GM21390 (cell line): Measurements from ENCODE around the gene XKR7.

ENCODE experiments used
- ATAC-seq: cut with Tn5 transposase; IDR thresholded peaks from one replicate; pipeline ENCODE4 v1.9.1; 2021; ENCODE audit not compliant: unreplicated experiment

Gene XKR7

GRCh38 chr20:31975874-31976273, 7.9 kb downstream of the XKR7 start:
- ATAC-seq: no peak

DNA sequence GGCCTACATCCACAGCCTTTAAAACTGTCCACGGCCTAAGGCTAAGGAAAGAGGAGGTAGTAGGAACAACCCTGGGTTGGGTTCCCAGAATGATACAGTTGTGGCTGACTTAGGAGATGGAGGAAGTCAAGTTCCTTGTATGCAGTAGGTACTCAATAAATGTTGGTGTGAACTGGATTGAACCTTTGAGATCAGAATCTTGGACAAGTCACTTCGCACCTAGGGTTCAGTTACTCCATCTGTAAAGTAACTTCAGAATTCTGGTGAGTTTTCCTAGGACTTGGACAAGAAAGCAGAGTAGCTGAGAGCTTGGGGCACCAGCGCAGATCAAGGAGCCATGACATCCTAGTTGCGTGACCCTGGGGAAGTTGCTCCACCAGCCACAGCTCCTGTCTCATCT, 9.1 kb downstream of the XKR7 start:
- no peak for ATAC-seq

GRCh38 chr20:31979713-31980426, 11.9 kb downstream of the XKR7 start:
- no peak for ATAC-seq

GRCh38 chr20:31981784-31982183, 13.8 kb downstream of the XKR7 start:
- ATAC-seq: no peak

DNA sequence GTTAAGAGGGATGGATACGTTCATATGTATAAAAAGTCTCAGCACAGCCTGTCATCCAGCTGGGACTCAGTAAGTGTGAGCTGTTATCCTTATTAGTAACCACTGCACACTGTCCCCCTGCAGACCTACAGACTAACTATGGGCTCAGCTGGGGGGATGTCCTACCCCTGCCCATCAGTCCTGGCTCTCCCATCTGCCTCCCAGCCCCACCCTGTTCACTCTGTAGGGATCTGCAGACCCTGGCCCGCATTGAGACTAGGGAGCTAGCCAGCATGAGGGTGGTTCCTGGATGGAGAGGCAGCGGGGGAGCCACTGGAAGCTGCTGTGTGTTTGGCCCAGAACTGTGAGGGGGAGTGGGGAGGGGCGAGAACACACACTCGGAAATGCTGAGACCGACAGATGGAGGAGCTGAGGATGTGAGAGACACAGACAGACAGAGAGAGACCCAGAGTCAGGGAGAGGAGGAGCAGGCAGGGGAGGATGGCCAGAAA, 17.1 kb downstream of the XKR7 start:
- no peak for ATAC-seq

- ATAC-seq: no peak
These were observed 19.8 kb downstream of the XKR7 start for GRCh38 chr20:31987744-31988143.

DNA sequence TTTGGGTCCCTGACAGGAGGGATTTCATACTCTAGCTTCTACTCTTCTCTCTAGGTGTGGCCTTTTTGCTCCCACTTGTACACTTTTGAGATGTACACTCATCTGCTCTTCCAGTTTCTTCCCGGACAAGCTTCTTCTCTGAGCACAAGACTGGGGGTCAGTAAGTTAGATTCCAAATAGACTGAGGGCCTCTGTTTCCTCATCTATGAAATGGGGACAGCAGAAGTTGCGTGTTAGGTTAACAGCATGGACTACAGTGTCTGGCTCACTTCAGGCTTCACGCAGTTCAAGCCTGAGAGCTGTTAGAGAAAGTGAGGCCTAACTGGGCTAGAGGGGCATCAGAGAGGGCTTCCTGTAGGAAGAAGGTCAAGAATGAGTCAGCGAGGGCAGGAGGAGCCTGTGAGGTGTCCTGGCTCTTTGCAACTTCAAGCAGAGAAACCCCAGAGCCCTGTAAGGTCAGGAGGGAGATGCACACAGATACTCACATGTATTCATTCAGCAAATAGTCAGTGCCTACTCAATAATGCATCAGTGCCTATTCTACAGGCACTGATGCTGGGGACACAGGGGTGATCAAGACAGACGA, 20.6 kb downstream of the XKR7 start:
- no peak for ATAC-seq

GRCh38 chr20:31989030-31989645, 21.2 kb downstream of the XKR7 start:
- no peak for ATAC-seq

GRCh38 chr20:31990641-31991338, 22.8 kb downstream of the XKR7 start:
- no peak for ATAC-seq

DNA sequence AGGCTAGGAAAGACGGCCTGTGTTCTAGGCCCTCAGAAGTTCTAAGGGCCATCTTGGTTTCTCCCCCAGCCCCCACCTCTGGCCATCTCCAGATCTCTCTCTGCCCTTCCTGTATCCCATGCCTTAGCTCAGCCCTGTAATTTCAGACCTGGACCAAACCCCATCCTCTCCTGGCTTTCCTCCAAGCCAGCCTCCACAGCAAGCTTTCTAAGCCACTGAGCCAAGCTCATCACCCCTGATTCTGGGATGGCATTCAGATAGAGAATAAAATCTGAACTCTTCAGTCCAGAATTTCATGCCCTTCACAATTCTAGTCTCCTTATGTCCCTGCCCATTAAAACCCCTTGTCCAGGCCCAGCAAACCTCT, 23.4 kb downstream of the XKR7 start:
- ATAC-seq: no peak

GRCh38 chr20:31992086-31992485, 24.1 kb downstream of the XKR7 start:
- no peak for ATAC-seq

DNA sequence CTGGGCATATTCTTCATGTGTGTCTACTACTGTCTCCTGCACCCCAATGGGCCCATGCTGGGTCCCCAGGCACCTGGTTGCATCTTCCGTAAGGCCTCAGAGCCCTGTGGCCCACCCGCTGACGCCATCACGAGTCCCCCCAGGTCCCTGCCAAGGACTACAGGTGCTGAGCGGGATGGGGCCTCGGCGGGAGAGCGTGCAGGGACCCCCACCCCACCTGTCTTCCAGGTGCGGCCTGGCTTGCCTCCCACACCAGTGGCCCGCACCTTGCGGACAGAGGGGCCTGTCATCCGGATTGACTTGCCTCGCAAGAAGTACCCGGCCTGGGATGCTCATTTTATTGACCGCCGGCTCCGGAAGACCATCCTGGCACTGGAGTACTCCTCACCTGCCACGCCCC, 29.0 kb downstream of the XKR7 start:
- no peak for ATAC-seq

GRCh38 chr20:31998246-31998645, 30.3 kb downstream of the XKR7 start:
- ATAC-seq: no peak

DNA sequence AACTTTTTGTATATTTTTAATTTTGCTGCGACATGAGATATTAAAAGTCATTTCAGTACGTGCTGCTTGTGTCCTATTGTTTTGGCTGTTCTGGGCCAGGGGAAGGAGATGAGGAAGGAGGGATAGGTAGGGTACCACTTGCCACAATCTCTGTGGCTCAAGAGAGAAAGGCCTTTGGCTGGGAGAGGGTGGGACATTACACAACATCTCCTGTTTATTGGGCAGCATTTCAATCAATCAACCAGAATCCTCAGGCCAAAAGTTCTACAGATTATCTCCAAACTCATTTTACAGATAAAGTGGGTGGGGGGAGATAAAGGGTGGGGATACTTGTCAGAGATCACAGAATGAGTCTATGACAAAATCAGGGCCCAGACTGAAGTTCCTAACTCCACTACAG, 35.4 kb downstream of the XKR7 start:
- no peak for ATAC-seq

- ATAC-seq: no peak
These were observed 37.0 kb downstream of the XKR7 start for GRCh38 chr20:32004963-32005362.

GRCh38 chr20:32006053-32006452, 38.1 kb downstream of the XKR7 start:
- ATAC-seq: no peak

DNA sequence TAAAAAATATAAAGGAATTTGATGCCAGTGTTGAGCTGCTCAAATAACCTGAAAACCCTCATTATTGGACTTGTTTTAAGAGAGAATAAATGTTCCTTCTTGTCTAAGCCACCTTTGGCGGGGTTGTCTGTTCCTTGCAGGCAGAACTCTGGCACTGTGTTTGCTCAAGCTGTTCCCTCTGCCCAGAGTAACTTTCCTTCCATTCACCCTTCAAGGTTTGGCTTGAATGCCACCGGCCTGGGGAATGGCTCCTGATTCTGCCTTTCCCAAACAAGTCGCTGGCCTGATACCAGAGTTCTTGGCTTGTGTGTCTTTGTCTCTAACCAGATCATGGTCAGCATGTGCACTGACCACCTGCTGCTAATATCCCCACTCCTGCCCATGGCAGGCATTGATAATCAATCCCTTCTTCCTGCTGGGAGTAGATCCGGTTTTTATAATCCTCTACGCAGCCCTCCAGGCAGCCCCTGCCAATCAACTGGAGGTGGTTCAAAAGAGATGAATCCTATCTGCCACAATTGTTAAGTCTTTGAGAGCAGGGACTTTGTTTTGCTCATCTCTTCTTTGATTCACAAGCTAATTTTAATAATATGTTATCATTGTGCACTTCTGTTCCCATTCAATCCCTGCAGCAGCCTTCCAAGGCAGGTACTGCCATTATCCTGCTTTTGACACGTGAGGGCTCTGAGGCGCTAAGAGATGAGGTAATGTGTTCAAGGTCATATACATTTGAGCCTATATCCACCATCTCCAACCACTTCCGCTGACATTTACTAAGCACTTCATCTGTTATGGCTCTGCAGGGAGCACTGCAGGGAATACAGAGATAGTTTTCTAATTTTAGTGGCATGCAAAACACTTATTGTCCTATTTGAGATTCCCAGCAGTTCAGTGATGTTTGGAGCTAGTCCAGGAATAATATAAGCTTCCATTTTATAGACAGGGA, 39.2 kb downstream of the XKR7 start:
- ATAC-seq: no peak

- no peak for ATAC-seq
These were observed 40.1 kb downstream of the XKR7 start for GRCh38 chr20:32007787-32008616.

GRCh38 chr20:32009564-32009963, 41.6 kb downstream of the XKR7 start:
- ATAC-seq: no peak

DNA sequence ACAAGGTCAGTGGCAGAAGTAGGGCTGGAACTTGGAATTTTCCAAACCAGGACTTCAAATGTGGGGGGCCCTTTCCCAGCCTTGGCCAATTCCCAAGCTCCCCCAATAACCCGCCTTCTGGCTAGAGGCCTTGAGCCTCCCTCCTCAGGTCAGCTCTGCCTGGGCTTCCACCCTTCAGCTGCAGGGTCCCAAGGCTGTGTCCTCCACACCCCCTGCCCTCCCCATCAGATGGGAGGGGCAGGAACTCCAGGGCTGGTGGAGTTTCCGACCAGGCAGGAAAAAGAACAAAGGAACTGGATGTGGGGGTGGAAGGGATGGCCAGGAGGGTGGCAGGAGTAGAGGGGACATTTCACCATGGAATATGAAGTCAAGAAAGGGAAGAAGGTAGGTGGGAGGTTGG, 42.1 kb downstream of the XKR7 start, which contains the start of gene CCM2L:
CCM2L (plus strand) TSS at position 338 of the 400 bp plus-strand sequence; CDS start at position 355, 17 bp downstream.
- ATAC-seq: no peak
